Measurements from ENCODE around the gene HOXC6. TPM values are rescaled to one million over a fixed set of nuclear protein-coding genes. Genes with fewer than 3 reads are reported as not detected.
A peak's percentile ranks its signal among the peaks of the same experiment; 100 is the strongest.

Gene HOXC6
- total and polyA plus RNA-seq, 2 donors (not counting 3 experiments of a cell fraction or from before 2014, with no cell fraction given) = 0.58 to 0.72 TPM

GRCh38 chr12:54050482-54050810 is 22.2 kb downstream of the HOXC6 start:
- Histone ChIP-seq H4K20me1 (replicated peaks; ENCODE audit: control insufficient read depth, extremely low read depth, insufficient read depth, low read length) (no peaks in the 10 kb centered on the region), H3K27me3 (ENCODE audit: control insufficient read depth in 2 of 2, insufficient read depth in 2 of 2, low read length in 2 of 2) (peaks cover 83 to 96% of the 10 kb centered on the region in 2 experiments), H3K27ac (ENCODE audit: insufficient read depth, low read depth, low read length) (no peak overlapping the region), H3K79me2 (ENCODE audit: control insufficient read depth, insufficient read depth, low read length) (no peaks in the 10 kb centered on the region), H2AFZ (ENCODE audit: low read depth, low read length) (no peak overlapping the region), H3K4me1 (ENCODE audit: control insufficient read depth, extremely low read depth, insufficient read depth, low read length) (no peaks in the 10 kb centered on the region), H3K9me3 (replicated peaks; ENCODE audit: control insufficient read depth, insufficient read depth, low read length) (no peaks in the 10 kb centered on the region), H3K9ac (replicated peaks; ENCODE audit: extremely low read depth, insufficient read depth, low read length) (no peak overlapping the region), H3K4me2 (ENCODE audit: insufficient read depth, low read length) (no peak overlapping the region), H3K4me3 (replicated peaks in 1 of 3; ENCODE audit: insufficient read depth in 1 of 3, low read depth in 1 of 3, low read length in 3 of 3) (no peak overlapping the region), H3K9me1 (replicated peaks; ENCODE audit: control insufficient read depth, extremely low read depth, insufficient read depth, low read length) (no peaks in the 10 kb centered on the region), H3K36me3 (ENCODE audit: control insufficient read depth in 2 of 2, extremely low read depth in 1 of 2, insufficient read depth in 2 of 2, low read length in 2 of 2) (no peaks in the 10 kb centered on the region)
- FAIRE-seq (no peak), DNase-seq (ENCODE audit: low read depth, low spot score) (no peak)
- no peak for TF ChIP-seq POLR2A (IDR thresholded peaks at IDR 0.05; ENCODE audit: low read depth, low read length)
- peak; percentile 8 for TF ChIP-seq EZH2 (IDR thresholded peaks at IDR 0.05; ENCODE audit: borderline replicate concordance, low read depth, low read length, severe bottlenecking)
- no TSS peak for BruUV-seq (replicated peaks)
- intact Hi-C loops (cut with micrococcal nuclease) = no loop called here
- POLR2A ChIA-PET = no interaction called here
- CTCF ChIA-PET = interaction anchor here (0.6 to 2.1 kb wide), 2 partner anchors 18 to 45 kb away, joined by 3 to 9 read pairs; partner anchors contain the start of gene HOXC5
- dilution Hi-C loops (cut with MboI; ENCODE audit: extremely low pct_ligation_motif_present, low sequenced_read_pairs) = no loop called here

GRCh38 chr12:54051026-54051842 is 23.0 kb downstream of the HOXC6 start:
- Histone ChIP-seq H3K4me1 (ENCODE audit: control insufficient read depth, extremely low read depth, insufficient read depth, low read length) (no peaks in the 10 kb centered on the region), H3K4me2 (ENCODE audit: insufficient read depth, low read length) (no peak overlapping the region), H3K4me3 (replicated peaks in 1 of 3; ENCODE audit: insufficient read depth in 1 of 3, low read depth in 1 of 3, low read length in 3 of 3) (no peak overlapping the region), H2AFZ (ENCODE audit: low read depth, low read length) (no peak overlapping the region), H3K27me3 (ENCODE audit: control insufficient read depth in 2 of 2, insufficient read depth in 2 of 2, low read length in 2 of 2) (peaks cover 83 to 95% of the 10 kb centered on the region in 2 experiments), H4K20me1 (replicated peaks; ENCODE audit: control insufficient read depth, extremely low read depth, insufficient read depth, low read length) (no peaks in the 10 kb centered on the region), H3K36me3 (ENCODE audit: control insufficient read depth in 2 of 2, extremely low read depth in 1 of 2, insufficient read depth in 2 of 2, low read length in 2 of 2) (no peaks in the 10 kb centered on the region), H3K9me3 (replicated peaks; ENCODE audit: control insufficient read depth, insufficient read depth, low read length) (no peaks in the 10 kb centered on the region), H3K9ac (replicated peaks; ENCODE audit: extremely low read depth, insufficient read depth, low read length) (no peak overlapping the region), H3K79me2 (ENCODE audit: control insufficient read depth, insufficient read depth, low read length) (no peaks in the 10 kb centered on the region), H3K9me1 (replicated peaks; ENCODE audit: control insufficient read depth, extremely low read depth, insufficient read depth, low read length) (no peaks in the 10 kb centered on the region), H3K27ac (ENCODE audit: insufficient read depth, low read depth, low read length) (no peak overlapping the region)
- no peak for TF ChIP-seq POLR2A (IDR thresholded peaks at IDR 0.05; ENCODE audit: low read depth, low read length)
- TF ChIP-seq EZH2 (IDR thresholded peaks at IDR 0.05; ENCODE audit: borderline replicate concordance, low read depth, low read length, severe bottlenecking) = peak; percentile 49
- BruUV-seq (replicated peaks) = no TSS peak
- no peak for DNase-seq (ENCODE audit: low read depth, low spot score)
- no peak for FAIRE-seq
- intact Hi-C loops (cut with micrococcal nuclease) = no loop called here
- dilution Hi-C loops (cut with MboI; ENCODE audit: extremely low pct_ligation_motif_present, low sequenced_read_pairs) = no loop called here
- POLR2A ChIA-PET = no interaction called here
- CTCF ChIA-PET = interaction anchor here (0.6 to 2.1 kb wide), 3 partner anchors 19 to 157 kb away, joined by 3 to 9 read pairs (median 3); partner anchors contain the start of gene HOXC5
